KMS-11 (cell line): ENCODE results near the gene LPP.

Experiments used
- H2AFZ ChIP-seq: fragments of 200-600 bp; sonication (generic); 2 replicates; pipeline ENCODE4 v1.6.1; 2016; ENCODE audit warnings: antibody characterized with exemption, mixed run types, low read depth
- H3K27ac ChIP-seq: fragments of 200-600 bp; sonication (generic); 2 replicates; pipeline ENCODE4 v1.6.1; 2016; ENCODE audit warnings: mild to moderate bottlenecking, mixed run types
- H3K27me3 ChIP-seq: fragments of 200-600 bp; sonication (generic); 2 replicates; pipeline ENCODE4 v1.6.1; 2017; ENCODE audit warnings: mild to moderate bottlenecking, low read depth, mixed run types, moderate library complexity; ENCODE audit not compliant: insufficient read depth
- H3K36me3 ChIP-seq: fragments of 200-600 bp; sonication (generic); 2 replicates; pipeline ENCODE4 v1.6.1; 2017; ENCODE audit warnings: mild to moderate bottlenecking, mixed run types; ENCODE audit not compliant: insufficient read depth
- H3K4me1 ChIP-seq: fragments of 200-600 bp; sonication (generic); 2 replicates; pipeline ENCODE4 v1.6.1; 2016; ENCODE audit warnings: mild to moderate bottlenecking, low read depth, mixed run types; ENCODE audit not compliant: poor library complexity, severe bottlenecking
- H3K4me2 ChIP-seq: fragments of 200-600 bp; sonication (generic); 2 replicates; pipeline ENCODE4 v1.7.0; 2016; ENCODE audit warnings: mild to moderate bottlenecking, mixed run types
- H3K4me3 ChIP-seq: fragments of 200-600 bp; sonication (generic); IDR thresholded peaks from 2 replicates; pipeline ENCODE4 v1.6.1; 2017; ENCODE audit warnings: low read depth, low read length, mixed read lengths; ENCODE audit not compliant: insufficient read depth
- H3K79me2 ChIP-seq: fragments of 200-600 bp; sonication (generic); 2 replicates; pipeline ENCODE4 v1.6.1; 2016; ENCODE audit warnings: low read depth, mixed run types; ENCODE audit not compliant: insufficient read depth
- H3K9ac ChIP-seq: fragments of 200-600 bp; sonication (generic); 2 replicates; pipeline ENCODE4 v1.6.1; 2016; ENCODE audit warnings: mild to moderate bottlenecking, mixed run types
- H4K20me1 ChIP-seq: fragments of 200-600 bp; sonication (generic); 2 replicates; pipeline ENCODE4 v1.6.1; 2016; ENCODE audit warnings: mild to moderate bottlenecking, mixed run types; ENCODE audit not compliant: insufficient read depth
- TF ChIP-seq, protein P1 (sequence below): fragments of 200-600 bp; sonication (generic); conservative IDR thresholded peaks from 2 replicates; pipeline ENCODE4 v1.6.1; 2017; ENCODE audit warnings: low read depth, mild to moderate bottlenecking, antibody characterized with exemption, low read length, moderate library complexity, mixed read lengths

LPP gene

DNA sequence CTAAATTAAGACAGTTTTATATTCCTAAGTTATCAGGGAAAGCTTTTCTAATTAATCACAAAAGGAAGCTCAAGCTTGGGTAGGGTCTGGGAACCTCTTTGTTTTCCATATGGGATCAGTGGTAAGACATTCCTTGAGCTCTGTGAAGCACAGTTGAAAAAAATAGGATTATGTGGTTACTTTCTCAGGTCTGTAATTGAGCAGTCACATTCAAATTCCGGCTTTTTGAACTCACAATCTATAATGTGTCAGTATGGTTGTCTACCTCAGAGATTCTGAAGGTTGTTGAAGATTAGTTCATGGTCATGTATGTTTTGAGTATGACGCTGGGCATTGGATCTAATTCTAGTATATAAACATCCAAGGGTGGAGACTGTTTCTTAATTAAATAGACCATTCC lies 364.5 kb downstream of the LPP start:
- Histone ChIP-seq H3K36me3 (no peaks in the 10 kb centered on the region), H2AFZ (no peak overlapping the region), H3K4me1 (no peaks in the 10 kb centered on the region), H3K79me2 (no peaks in the 10 kb centered on the region), H4K20me1 (no peaks in the 10 kb centered on the region), H3K4me3 (no peak overlapping the region), H3K9ac (no peak overlapping the region), H3K27ac (no peak overlapping the region), H3K4me2 (no peak overlapping the region), H3K27me3 (no peaks in the 10 kb centered on the region)
- TF ChIP-seq, protein P1, sequence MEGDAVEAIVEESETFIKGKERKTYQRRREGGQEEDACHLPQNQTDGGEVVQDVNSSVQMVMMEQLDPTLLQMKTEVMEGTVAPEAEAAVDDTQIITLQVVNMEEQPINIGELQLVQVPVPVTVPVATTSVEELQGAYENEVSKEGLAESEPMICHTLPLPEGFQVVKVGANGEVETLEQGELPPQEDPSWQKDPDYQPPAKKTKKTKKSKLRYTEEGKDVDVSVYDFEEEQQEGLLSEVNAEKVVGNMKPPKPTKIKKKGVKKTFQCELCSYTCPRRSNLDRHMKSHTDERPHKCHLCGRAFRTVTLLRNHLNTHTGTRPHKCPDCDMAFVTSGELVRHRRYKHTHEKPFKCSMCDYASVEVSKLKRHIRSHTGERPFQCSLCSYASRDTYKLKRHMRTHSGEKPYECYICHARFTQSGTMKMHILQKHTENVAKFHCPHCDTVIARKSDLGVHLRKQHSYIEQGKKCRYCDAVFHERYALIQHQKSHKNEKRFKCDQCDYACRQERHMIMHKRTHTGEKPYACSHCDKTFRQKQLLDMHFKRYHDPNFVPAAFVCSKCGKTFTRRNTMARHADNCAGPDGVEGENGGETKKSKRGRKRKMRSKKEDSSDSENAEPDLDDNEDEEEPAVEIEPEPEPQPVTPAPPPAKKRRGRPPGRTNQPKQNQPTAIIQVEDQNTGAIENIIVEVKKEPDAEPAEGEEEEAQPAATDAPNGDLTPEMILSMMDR = no peak

DNA sequence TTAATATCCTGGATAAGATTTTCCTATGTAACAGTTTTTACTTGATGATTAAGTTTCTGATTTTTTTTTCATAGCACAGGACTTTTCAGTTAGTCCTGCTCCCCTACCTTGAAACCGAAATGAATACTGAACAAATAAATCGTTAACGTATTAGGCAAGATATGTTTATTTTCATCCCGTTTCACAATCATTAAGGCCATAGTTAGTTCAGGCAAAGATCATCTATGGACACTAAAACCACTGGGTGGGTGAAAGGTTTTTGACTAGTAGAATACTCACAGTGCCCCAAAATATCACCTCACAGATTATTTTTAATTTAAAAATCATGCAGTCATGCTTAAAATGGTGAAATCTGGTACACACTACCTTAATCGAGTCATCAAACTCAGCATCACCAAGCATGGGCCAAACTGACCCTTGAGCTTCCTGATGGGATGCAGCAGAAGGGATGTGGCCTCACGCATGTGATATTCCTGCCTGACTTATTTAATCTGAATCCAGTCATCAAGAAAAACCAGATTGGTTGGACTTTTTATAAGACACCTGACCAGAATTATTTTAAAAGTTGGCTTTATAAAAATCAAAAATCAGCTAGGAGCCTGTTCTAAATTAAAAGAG lies 365.0 kb downstream of the LPP start:
- no peak overlapping the region for H3K27ac ChIP-seq
- H3K27me3 ChIP-seq = no peaks in the 10 kb centered on the region
- H3K36me3 ChIP-seq = no peaks in the 10 kb centered on the region
- H4K20me1 ChIP-seq = no peaks in the 10 kb centered on the region
- no peak overlapping the region for H2AFZ ChIP-seq
- H3K9ac ChIP-seq = no peak overlapping the region
- H3K4me2 ChIP-seq = no peak overlapping the region
- H3K79me2 ChIP-seq = no peaks in the 10 kb centered on the region
- H3K4me1 ChIP-seq = no peaks in the 10 kb centered on the region
- H3K4me3 ChIP-seq = no peak overlapping the region
- TF ChIP-seq, protein P1 = no peak

DNA sequence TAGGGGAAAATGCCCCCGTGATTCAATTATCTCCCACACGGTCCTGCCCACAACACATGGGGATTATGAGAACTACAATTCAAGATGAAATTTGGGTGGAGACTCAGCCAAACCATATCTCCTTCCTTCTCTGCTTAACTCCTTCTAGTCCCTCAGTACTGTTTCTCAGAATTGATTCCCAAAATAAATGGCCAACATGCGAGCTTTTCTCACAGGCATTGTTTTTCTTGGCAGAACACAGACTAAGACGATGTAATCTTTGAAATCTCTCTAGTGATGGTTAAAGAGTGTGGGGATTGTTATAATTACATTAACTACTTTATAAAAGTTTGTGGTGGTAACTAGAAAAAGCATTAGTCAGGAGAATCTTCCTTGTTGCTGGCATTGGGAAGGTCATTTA lies 366.5 kb downstream of the LPP start:
- no peak overlapping the region for H3K9ac ChIP-seq
- H3K4me2 ChIP-seq = no peak overlapping the region
- no peak overlapping the region for H2AFZ ChIP-seq
- H3K27me3 ChIP-seq = no peaks in the 10 kb centered on the region
- TF ChIP-seq, protein P1 = no peak
- H3K36me3 ChIP-seq = no peaks in the 10 kb centered on the region
- H3K27ac ChIP-seq = no peak overlapping the region
- H3K4me3 ChIP-seq = no peak overlapping the region
- H3K4me1 ChIP-seq = no peaks in the 10 kb centered on the region
- no peaks in the 10 kb centered on the region for H3K79me2 ChIP-seq
- H4K20me1 ChIP-seq = no peaks in the 10 kb centered on the region

DNA sequence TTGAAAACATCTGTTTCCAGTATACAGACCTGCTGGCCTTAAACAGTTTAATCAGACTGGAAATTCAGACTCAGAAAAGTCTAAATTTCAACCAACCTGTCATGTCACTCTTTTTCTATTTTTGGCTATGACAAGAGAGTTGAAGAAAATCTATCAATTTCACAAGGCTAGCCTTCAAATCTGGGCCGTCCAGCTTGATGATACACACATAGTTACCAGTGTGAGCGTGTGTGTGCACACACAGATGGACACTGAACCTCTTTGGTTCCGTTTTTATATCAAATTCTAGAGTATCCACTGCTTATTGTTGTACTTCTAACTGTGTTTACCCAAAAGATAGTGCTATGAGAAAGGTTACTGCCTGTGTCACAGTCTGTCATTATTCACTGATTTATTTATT lies 368.2 kb downstream of the LPP start:
- no peaks in the 10 kb centered on the region for H3K27me3 ChIP-seq
- no peak overlapping the region for H3K9ac ChIP-seq
- no peak overlapping the region for H3K27ac ChIP-seq
- H2AFZ ChIP-seq = no peak overlapping the region
- no peaks in the 10 kb centered on the region for H4K20me1 ChIP-seq
- H3K4me2 ChIP-seq = no peak overlapping the region
- TF ChIP-seq, protein P1 = no peak
- H3K79me2 ChIP-seq = no peaks in the 10 kb centered on the region
- H3K4me1 ChIP-seq = no peaks in the 10 kb centered on the region
- H3K4me3 ChIP-seq = no peak overlapping the region
- H3K36me3 ChIP-seq = no peaks in the 10 kb centered on the region
